GM12873 (cell line): ENCODE data around the gene SHFL.

Source experiments
- CTCF ChIP-seq: IDR thresholded peaks from 2 replicates; pipeline ENCODE4 v1.5.1; 2012; ENCODE audit warnings: low read depth, mild to moderate bottlenecking, moderate library complexity, low read length, control low read depth; ENCODE audit not compliant: insufficient read depth; ENCODE audit errors: missing control alignments

The SHFL gene

GRCh38 chr19:10137751-10138682 lies 51.9 kb downstream of the SHFL start:
- no peak for TF ChIP-seq CTCF

- no peak for TF ChIP-seq CTCF
Measured at GRCh38 chr19:10138879-10139795, 53.0 kb downstream of the SHFL start.

- TF ChIP-seq CTCF, result no peak
Measured at GRCh38 chr19:10139952-10140351, 53.8 kb downstream of the SHFL start.

- TF ChIP-seq CTCF, result no peak
Measured at GRCh38 chr19:10141479-10141878, 55.4 kb downstream of the SHFL start.

GRCh38 chr19:10141973-10142372 lies 55.9 kb downstream of the SHFL start:
- TF ChIP-seq CTCF, result no peak
